SU-DHL-6 (cell line): ENCODE data around the gene KRT75.

ENCODE experiments used
- H2AFZ ChIP-seq: fragments of 200-600 bp; sonication (generic); 2 replicates; pipeline ENCODE4 v1.6.1; 2014; ENCODE audit warnings: low read depth, mild to moderate bottlenecking, moderate library complexity, mixed read lengths, antibody characterized with exemption, low read length; ENCODE audit not compliant: severe bottlenecking
- H3F3A ChIP-seq: fragments of 200-600 bp; shearing (Covaris generic); 2 replicates; pipeline ENCODE4 v1.6.0; 2016; ENCODE audit warnings: antibody characterized with exemption, mild to moderate bottlenecking; ENCODE audit not compliant: insufficient read depth
- H3K27ac ChIP-seq: fragments of 200-600 bp; sonication (generic); 2 replicates; pipeline ENCODE4 v1.5.1; 2016; ENCODE audit warnings: low read depth, mild to moderate bottlenecking, low read length, moderate library complexity, mixed read lengths
- H3K27me3 ChIP-seq: fragments of 200-600 bp; sonication (generic), shearing (Covaris generic); 2 replicates; pipeline ENCODE4 v1.6.0; 2014; ENCODE audit warnings: mild to moderate bottlenecking, low read length
- H3K36me3 ChIP-seq: fragments of 200-600 bp; sonication (generic); 2 replicates; pipeline ENCODE4 v1.6.1; 2014; ENCODE audit warnings: mild to moderate bottlenecking, low read length, mixed read lengths
- H3K4me2 ChIP-seq: fragments of 300-600, 200-600 bp; shearing (Covaris generic), sonication (generic); 2 replicates; pipeline ENCODE4 v1.6.0; 2014; ENCODE audit warnings: low read length, low read depth, mild to moderate bottlenecking; ENCODE audit not compliant: poor library complexity, severe bottlenecking
- H3K4me3 ChIP-seq: fragments of 200-600 bp; sonication (generic); 2 replicates; pipeline ENCODE4 v1.5.1; 2014; ENCODE audit warnings: antibody characterized with exemption, low read length, mild to moderate bottlenecking, mixed read lengths; ENCODE audit not compliant: insufficient read depth, poor library complexity, severe bottlenecking
- H3K79me2 ChIP-seq: fragments of 200-600 bp; sonication (generic); 2 replicates; pipeline ENCODE4 v1.6.1; 2014; ENCODE audit warnings: mild to moderate bottlenecking, low read length, moderate library complexity; ENCODE audit not compliant: insufficient read depth
- H3K9ac ChIP-seq: fragments of 200-600 bp; sonication (generic); 2 replicates; pipeline ENCODE4 v1.7.0; 2014; ENCODE audit warnings: mild to moderate bottlenecking, low read length
- H3K9me2 ChIP-seq: fragments of 200-600 bp; sonication (generic); replicated peaks from 2 replicates; pipeline ENCODE4 v1.6.1; 2014; ENCODE audit warnings: low read length; ENCODE audit not compliant: insufficient read depth
- H3K9me3 ChIP-seq: fragments of 200-600 bp; sonication (generic); 2 replicates; pipeline ENCODE4 v1.6.1; 2014; ENCODE audit warnings: low read length, mixed read lengths; ENCODE audit not compliant: insufficient read depth
- H4K20me1 ChIP-seq: fragments of 200-600 bp; sonication (generic); 2 replicates; pipeline ENCODE4 v1.6.1; 2014; ENCODE audit warnings: low read depth, mild to moderate bottlenecking, antibody characterized with exemption, low read length, moderate library complexity, mixed read lengths
- CTCF ChIP-seq: fragments of 200-600 bp; sonication (generic); IDR thresholded peaks from one replicate; pipeline ENCODE4 v1.5.1; 2017; ENCODE audit warnings: antibody characterized with exemption, mild to moderate bottlenecking, low read length, moderate library complexity; ENCODE audit not compliant: insufficient read depth, poor library complexity, severe bottlenecking
- EZH2phosphoT487 ChIP-seq: fragments of 200-600 bp; sonication (generic), shearing (Covaris generic); conservative IDR thresholded peaks from 2 replicates; pipeline ENCODE4 v1.6.1; 2018; ENCODE audit warnings: mild to moderate bottlenecking, antibody characterized with exemption, low read length, moderate library complexity, mixed read lengths

KRT75 gene

GRCh38 chr12:52423661-52424500 is 10.3 kb downstream of the KRT75 start:
- Histone ChIP-seq H3K9me2 (no peaks in the 10 kb centered on the region), H3K9me3 (no peaks in the 10 kb centered on the region), H3K4me3 (no peak overlapping the region), H3K9ac (no peak overlapping the region), H3F3A (no peaks in the 10 kb centered on the region), H2AFZ (no peak overlapping the region), H3K27me3 (no peaks in the 10 kb centered on the region), H3K27ac (no peak overlapping the region), H3K36me3 (no peaks in the 10 kb centered on the region), H3K79me2 (no peaks in the 10 kb centered on the region), H3K4me2 (no peak overlapping the region), H4K20me1 (no peaks in the 10 kb centered on the region)
- no peak for TF ChIP-seq EZH2phosphoT487
- TF ChIP-seq CTCF = no peak

GRCh38 chr12:52423035-52423434 is 11.1 kb downstream of the KRT75 start:
- Histone ChIP-seq H3K9me2 (no peaks in the 10 kb centered on the region), H3K27me3 (no peaks in the 10 kb centered on the region), H3K9ac (no peak overlapping the region), H2AFZ (no peak overlapping the region), H3K27ac (no peak overlapping the region), H3K4me2 (no peak overlapping the region), H3K79me2 (no peaks in the 10 kb centered on the region), H3K9me3 (no peaks in the 10 kb centered on the region), H3K4me3 (no peak overlapping the region), H3F3A (no peaks in the 10 kb centered on the region), H3K36me3 (no peaks in the 10 kb centered on the region), H4K20me1 (no peaks in the 10 kb centered on the region)
- TF ChIP-seq CTCF = no peak
- TF ChIP-seq EZH2phosphoT487 = no peak

- H3K36me3 ChIP-seq = no peaks in the 10 kb centered on the region
- no peak overlapping the region for H3K4me3 ChIP-seq
- H3K4me2 ChIP-seq = no peak overlapping the region
- no peak overlapping the region for H3K27ac ChIP-seq
- H3F3A ChIP-seq = no peaks in the 10 kb centered on the region
- H3K9ac ChIP-seq = no peak overlapping the region
- TF ChIP-seq CTCF (no peak), EZH2phosphoT487 (no peak)
- H2AFZ ChIP-seq = no peak overlapping the region
- H3K9me2 ChIP-seq = no peaks in the 10 kb centered on the region
- no peaks in the 10 kb centered on the region for H4K20me1 ChIP-seq
- no peaks in the 10 kb centered on the region for H3K79me2 ChIP-seq
- no peaks in the 10 kb centered on the region for H3K27me3 ChIP-seq
- H3K9me3 ChIP-seq = no peaks in the 10 kb centered on the region
Measured at GRCh38 chr12:52419656-52420055, 14.5 kb downstream of the KRT75 start.
